OCI-LY3 (cell line): ENCODE data around the gene FMN1.

Experiments used
- H2AFZ ChIP-seq: fragments of 200-600, 300-600 bp; shearing (Covaris generic); 2 replicates; pipeline ENCODE4 v1.6.0; 2014; ENCODE audit warnings: antibody characterized with exemption, low read depth, low read length
- H3K27ac ChIP-seq: fragments of 200-600, 300-600 bp; sonication (generic); 2 replicates; pipeline ENCODE4 v1.5.1; 2014; ENCODE audit warnings: mild to moderate bottlenecking, low read length, moderate library complexity, mixed read lengths
- H3K27me3 ChIP-seq: fragments of 200-600, 300-600 bp; sonication (generic); 2 replicates; pipeline ENCODE4 v1.6.1; 2014; ENCODE audit warnings: low read depth, low read length, mixed read lengths
- H3K36me3 ChIP-seq: fragments of 200-600, 300-600 bp; sonication (generic); replicated peaks from 2 replicates; pipeline ENCODE3; 2014; ENCODE audit warnings: low read depth, low read length, mixed read lengths
- H3K4me1 ChIP-seq: fragments of 300-600, 200-600 bp; sonication (generic); 2 replicates; pipeline ENCODE4 v1.6.1; 2014; ENCODE audit warnings: low read length, mixed read lengths
- H3K4me2 ChIP-seq: fragments of 200-600, 300-600 bp; sonication (generic); 2 replicates; pipeline ENCODE4 v1.6.1; 2014; ENCODE audit warnings: low read length, mixed read lengths
- H3K4me3 ChIP-seq: fragments of 300-600, 200-600 bp; sonication (generic); 2 replicates; pipeline ENCODE4 v1.5.1; 2014; ENCODE audit warnings: antibody characterized with exemption, mild to moderate bottlenecking, low read length, moderate library complexity
- H3K79me2 ChIP-seq: fragments of 300-600, 200-600 bp; shearing (Covaris generic); 2 replicates; pipeline ENCODE4 v1.6.1; 2014; ENCODE audit warnings: mild to moderate bottlenecking, low read length, mixed read lengths
- H3K9ac ChIP-seq: fragments of 300-600, 200-600 bp; shearing (Covaris generic); 2 replicates; pipeline ENCODE4 v1.6.0; 2014; ENCODE audit warnings: mild to moderate bottlenecking, low read length, moderate library complexity
- H3K9me3 ChIP-seq: fragments of 200-600, 300-600 bp; shearing (Covaris generic); 2 replicates; pipeline ENCODE4 v1.6.1; 2014; ENCODE audit warnings: low read length, mixed read lengths; ENCODE audit not compliant: insufficient read depth
- H4K20me1 ChIP-seq: fragments of 200-600, 300-600 bp; sonication (generic); 2 replicates; pipeline ENCODE4 v1.6.1; 2016; ENCODE audit warnings: low read length, mixed read lengths; ENCODE audit not compliant: insufficient read depth
- CTCF ChIP-seq: fragments of 200-600, 300-600 bp; sonication (generic); IDR thresholded peaks from 2 replicates; pipeline ENCODE4 v1.5.1; 2014; ENCODE audit warnings: antibody characterized with exemption, low read length, low read depth
- EZH2phosphoT487 ChIP-seq: fragments of 200-600 bp; shearing (Covaris generic); IDR thresholded peaks from 2 replicates; pipeline ENCODE4 v1.6.1; 2018; ENCODE audit warnings: antibody characterized with exemption, mixed run types, low read depth

The FMN1 gene

GRCh38 chr15:33155691-33156420 is 38.7 kb downstream of the FMN1 start:
- no peak overlapping the region for H3K4me3 ChIP-seq
- H3K27ac ChIP-seq, result no peak overlapping the region
- no peak overlapping the region for H2AFZ ChIP-seq
- H3K36me3 ChIP-seq, result no peaks in the 10 kb centered on the region
- peaks cover 23% of the 10 kb centered on the region for H3K27me3 ChIP-seq
- H3K4me1 ChIP-seq, result peaks cover 31% of the 10 kb centered on the region
- H3K9me3 ChIP-seq, result no peaks in the 10 kb centered on the region
- no peak overlapping the region for H3K4me2 ChIP-seq
- no peak overlapping the region for H3K9ac ChIP-seq
- TF ChIP-seq CTCF (no peak), EZH2phosphoT487 (no peak)
- no peaks in the 10 kb centered on the region for H4K20me1 ChIP-seq
- no peaks in the 10 kb centered on the region for H3K79me2 ChIP-seq

- TF ChIP-seq EZH2phosphoT487, result no peak
- TF ChIP-seq CTCF, result no peak
- Histone ChIP-seq H3K27ac (no peak overlapping the region), H3K36me3 (no peaks in the 10 kb centered on the region), H4K20me1 (no peaks in the 10 kb centered on the region), H2AFZ (no peak overlapping the region), H3K79me2 (no peaks in the 10 kb centered on the region), H3K9ac (no peak overlapping the region), H3K27me3 (peaks cover 16% of the 10 kb centered on the region; the same call in 1 of the 2 replicates), H3K4me3 (no peak overlapping the region), H3K4me1 (peaks cover 28% of the 10 kb centered on the region), H3K9me3 (no peaks in the 10 kb centered on the region), H3K4me2 (no peak overlapping the region)
Observed at GRCh38 chr15:33154351-33155166, 40.0 kb downstream of the FMN1 start.

- no peak overlapping the region for H3K9ac ChIP-seq
- H3K79me2 ChIP-seq, result no peaks in the 10 kb centered on the region
- no peak overlapping the region for H3K27ac ChIP-seq
- TF ChIP-seq EZH2phosphoT487, result no peak
- no peak for TF ChIP-seq CTCF
- peaks cover 18% of the 10 kb centered on the region for H3K4me1 ChIP-seq
- H3K27me3 ChIP-seq, result peaks cover 14% of the 10 kb centered on the region; the same call in 1 of the 2 replicates
- no peak overlapping the region for H3K4me3 ChIP-seq
- no peaks in the 10 kb centered on the region for H4K20me1 ChIP-seq
- H3K9me3 ChIP-seq, result no peaks in the 10 kb centered on the region
- no peaks in the 10 kb centered on the region for H3K36me3 ChIP-seq
- H3K4me2 ChIP-seq, result no peak overlapping the region
- H2AFZ ChIP-seq, result no peak overlapping the region
Observed at GRCh38 chr15:33153548-33153947, 41.0 kb downstream of the FMN1 start.

- Histone ChIP-seq H3K9ac (no peak overlapping the region), H3K4me3 (no peak overlapping the region), H3K4me2 (no peak overlapping the region), H3K27me3 (peaks cover 11% of the 10 kb centered on the region; the same call in 1 of the 2 replicates), H3K27ac (no peak overlapping the region), H3K79me2 (no peaks in the 10 kb centered on the region), H3K9me3 (no peaks in the 10 kb centered on the region), H4K20me1 (no peaks in the 10 kb centered on the region), H3K36me3 (no peaks in the 10 kb centered on the region), H2AFZ (no peak overlapping the region), H3K4me1 (peaks cover 15% of the 10 kb centered on the region)
- TF ChIP-seq CTCF (no peak), EZH2phosphoT487 (no peak)
Observed at GRCh38 chr15:33152502-33153109, 41.9 kb downstream of the FMN1 start.
